Measurements from ENCODE around the gene PHACTR1.

DNA sequence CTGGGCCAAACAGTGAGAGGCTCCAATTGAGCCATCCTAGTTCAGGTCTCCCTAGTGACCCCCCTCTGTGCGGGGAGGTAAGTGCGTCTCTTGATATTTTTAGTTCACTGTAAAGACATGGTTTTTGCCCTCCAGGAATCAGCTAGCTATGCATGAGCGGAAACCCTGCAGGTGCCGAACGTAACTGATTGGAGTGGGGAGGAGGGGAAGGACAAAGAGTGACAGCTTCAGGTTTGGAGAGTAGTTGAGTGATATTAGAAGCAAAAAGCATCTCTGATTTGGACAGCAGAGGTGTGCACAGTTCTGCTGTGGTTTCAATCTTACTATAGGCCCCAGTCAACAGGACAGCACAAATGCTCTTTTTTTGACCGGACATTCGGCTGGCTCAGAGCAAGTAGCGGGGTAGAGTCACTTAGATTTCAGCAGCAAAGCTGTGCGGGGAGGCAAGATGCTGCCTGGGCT lies 580.0 kb downstream of the PHACTR1 start:
- TF ChIP-seq POLR2AphosphoS5 (IDR thresholded peaks at IDR 0.05), result no peak
- TF ChIP-seq POLR2A (IDR thresholded peaks at IDR 0.05), result no peak

All from prostate gland (tissue), 1 donor.